Ammon's horn (tissue), 1 donor: Measurements from ENCODE around the gene NAV1.

Source experiments
- DNase-seq: peaks from one replicate; pipeline ENCODE4 v3.0.0-alpha.2; 2016; ENCODE audit warnings: low spot score

The NAV1 gene

GRCh38 chr1:201586806-201587205, 47.9 kb downstream of the NAV1 start:
- no peak for DNase-seq

- no peak for DNase-seq
Measured at GRCh38 chr1:201587729-201588128, 48.8 kb downstream of the NAV1 start.
